Cardiac muscle cell (in vitro differentiated cells and primary cell): ENCODE measurements around the gene ADAMTS12. TPM values are rescaled to one million over a fixed set of nuclear protein-coding genes. Genes with fewer than 3 reads are reported as not detected.
A peak's percentile ranks its signal among the peaks of the same experiment; 100 is the strongest.

ENCODE experiments used
- DNase-seq, 2 donors: peaks; one replicate each; pipeline versions ENCODE4 v3.0.0 to v3.0.0-alpha.2; 2010 to 2017; ENCODE audit warnings: low read depth in 1 of 2, low spot score in 1 of 2
- H3K27ac ChIP-seq: fragments of 200-600 bp; sonication (generic); 2 replicates; pipeline ENCODE4 v1.5.1; 2016
- H3K27me3 ChIP-seq: fragments of 200-600 bp; sonication (generic); 2 replicates; pipeline ENCODE4 v1.6.0; 2016; ENCODE audit warnings: control low read depth
- H3K36me3 ChIP-seq: fragments of 200-600 bp; sonication (generic); 2 replicates; pipeline ENCODE4 v1.5.1; 2016; ENCODE audit warnings: control low read depth
- H3K4me1 ChIP-seq: fragments of 200-600 bp; sonication (generic); 2 replicates; pipeline ENCODE4 v1.8.1; 2017; ENCODE audit warnings: low read depth, mild to moderate bottlenecking, mixed run types
- H3K4me3 ChIP-seq: fragments of 200-600 bp; sonication (generic); 2 replicates; pipeline ENCODE4 v1.5.1; 2016; ENCODE audit warnings: mild to moderate bottlenecking
- H3K9me3 ChIP-seq: fragments of 200-600 bp; sonication (generic); 2 replicates; pipeline ENCODE4 v1.5.1; 2017; ENCODE audit warnings: low read depth, mild to moderate bottlenecking, control low read depth
- CTCF ChIP-seq: IDR thresholded peaks from 2 replicates; pipeline ENCODE4 v1.5.1; 2012; ENCODE audit warnings: low read depth, mild to moderate bottlenecking, low read length
- polyA plus RNA-seq: library from polyadenylated mRNA; unstranded; fragments of >200 nt; fragmentation: Nextera tagmentation; extraction: Ambion mirVana; gene quantifications from 2 replicates; pipeline ENCODE4 v1.2.1, GENCODE V29; 2016
- total RNA-seq: library from RNA; depleted of rRNA; stranded (reverse); fragments of >200 nt; gene quantifications from 2 replicates; pipeline ENCODE4 v1.2.3, GENCODE V29; 2016

Gene ADAMTS12
- total and polyA plus RNA-seq, 2 experiments from 2014 or later: 29.3 to 48.4 TPM

DNA sequence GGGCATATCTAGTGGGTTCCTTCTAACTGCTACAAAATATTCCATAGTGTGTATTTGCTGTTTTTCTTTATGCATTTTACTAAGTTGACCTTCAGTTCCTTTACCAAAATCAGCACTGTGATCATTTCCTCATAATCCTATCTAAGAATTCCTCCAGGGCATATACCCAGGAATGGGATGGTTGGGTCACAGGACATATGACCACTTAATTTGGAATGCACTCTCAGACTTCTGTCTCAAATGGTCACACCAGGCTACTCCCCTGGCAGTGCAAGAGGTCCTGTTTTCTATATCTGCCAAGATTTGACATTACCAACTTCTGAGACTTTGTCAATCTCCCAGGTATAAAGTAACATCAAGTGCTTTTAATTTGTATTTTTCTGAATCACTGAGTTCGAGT is 63.9 kb downstream of the ADAMTS12 start:
- no peaks in the 10 kb centered on the region for H3K4me1 ChIP-seq
- TF ChIP-seq CTCF: no peak
- peak in 1 of 2 donors; percentile 52 for DNase-seq
- H3K27me3 ChIP-seq: no peaks in the 10 kb centered on the region
- no peak overlapping the region for H3K27ac ChIP-seq
- no peaks in the 10 kb centered on the region for H3K36me3 ChIP-seq
- H3K4me3 ChIP-seq: no peak overlapping the region
- no peaks in the 10 kb centered on the region for H3K9me3 ChIP-seq

DNA sequence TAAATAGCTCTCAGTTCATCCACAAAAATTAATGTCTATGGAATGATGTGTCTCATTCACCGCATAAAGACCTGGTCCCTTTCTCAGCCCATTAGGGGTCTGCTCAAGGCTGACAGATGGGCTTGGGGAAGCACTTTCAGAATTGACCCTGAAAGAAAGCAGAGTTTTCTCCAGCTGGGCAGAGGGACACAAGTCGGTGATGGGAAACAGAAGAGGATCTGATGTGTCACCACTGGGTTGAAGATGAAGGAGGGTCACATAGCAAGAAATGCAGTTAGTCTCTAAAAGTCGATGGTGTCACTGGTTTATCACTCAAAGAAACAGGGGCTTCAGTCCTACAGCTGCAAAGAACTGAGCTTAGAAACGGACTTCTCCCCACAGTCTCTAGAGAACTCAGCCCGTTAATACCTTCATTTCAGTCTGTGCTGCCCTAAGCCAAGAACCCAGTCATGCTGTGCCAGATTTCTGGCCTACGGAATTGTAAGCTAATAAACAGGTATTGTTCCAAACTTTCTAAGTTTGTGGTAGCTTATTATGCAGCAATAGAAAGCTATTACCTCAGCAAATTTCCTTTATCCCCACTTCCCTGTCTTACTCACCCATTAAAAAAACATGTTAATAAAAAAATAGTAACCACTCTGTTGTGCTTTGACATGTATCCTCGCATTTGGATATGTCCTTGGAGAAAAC is 64.6 kb downstream of the ADAMTS12 start:
- Histone ChIP-seq H3K9me3 (no peaks in the 10 kb centered on the region), H3K27ac (no peak overlapping the region), H3K27me3 (no peaks in the 10 kb centered on the region), H3K36me3 (no peaks in the 10 kb centered on the region), H3K4me1 (no peaks in the 10 kb centered on the region), H3K4me3 (no peak overlapping the region)
- no peak for DNase-seq
- no peak for TF ChIP-seq CTCF

DNA sequence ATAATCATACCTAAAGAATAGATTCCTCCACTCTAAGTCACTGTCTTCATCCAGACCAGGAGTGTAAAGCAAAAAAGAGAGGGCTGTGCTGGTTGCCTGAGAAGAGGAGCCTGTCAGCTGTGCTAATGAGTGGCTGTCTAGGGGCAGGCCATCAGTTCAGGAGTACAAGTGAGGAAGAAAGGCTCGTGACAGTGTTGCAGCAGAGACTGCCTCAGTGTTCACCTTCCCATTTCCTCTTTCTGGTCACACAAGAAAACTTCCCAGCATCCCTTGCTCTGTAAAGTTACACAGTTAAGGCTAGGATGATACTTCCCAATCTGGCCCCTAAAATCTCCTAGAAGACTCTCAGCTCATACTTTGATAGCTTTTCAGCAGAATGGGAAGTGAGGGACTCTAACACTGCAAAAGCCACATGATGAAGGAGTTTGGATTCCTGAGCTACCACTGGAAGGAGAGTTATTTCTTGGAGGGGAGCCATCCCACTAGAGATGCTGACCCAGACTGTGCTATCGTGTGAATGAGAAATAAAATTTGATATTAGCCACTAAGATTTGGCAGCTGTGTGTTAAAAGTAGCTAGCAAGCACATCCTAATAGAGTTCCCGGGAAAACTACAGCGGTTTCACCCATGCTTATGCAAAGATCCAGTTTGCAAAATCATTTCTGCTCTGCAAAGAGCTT is 67.1 kb downstream of the ADAMTS12 start:
- no peak overlapping the region for H3K27ac ChIP-seq
- no peaks in the 10 kb centered on the region for H3K36me3 ChIP-seq
- H3K4me1 ChIP-seq: no peaks in the 10 kb centered on the region
- H3K27me3 ChIP-seq: no peaks in the 10 kb centered on the region
- TF ChIP-seq CTCF: no peak
- no peak overlapping the region for H3K4me3 ChIP-seq
- DNase-seq: peak in 1 of 2 donors; percentile 90
- H3K9me3 ChIP-seq: no peaks in the 10 kb centered on the region

DNA sequence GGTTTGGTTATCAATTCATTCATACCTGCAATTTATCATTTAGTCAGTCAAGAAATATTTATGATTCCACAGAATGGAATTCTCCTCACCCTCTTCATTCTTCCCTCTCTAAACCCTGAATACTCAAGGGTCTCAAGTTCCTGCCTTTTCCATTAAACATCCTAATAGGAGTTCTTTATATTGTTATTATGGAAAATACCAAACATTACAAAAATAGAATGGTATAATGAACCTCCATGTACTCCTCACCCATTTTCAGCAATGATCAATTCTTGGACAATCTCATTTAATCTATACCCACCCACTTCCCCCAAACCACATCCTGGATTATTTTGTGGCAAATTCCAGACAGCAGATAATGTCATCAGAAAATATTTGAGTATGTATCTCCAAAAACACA is 74.5 kb downstream of the ADAMTS12 start:
- Histone ChIP-seq H3K36me3 (no peaks in the 10 kb centered on the region), H3K9me3 (no peaks in the 10 kb centered on the region), H3K27me3 (no peaks in the 10 kb centered on the region), H3K4me3 (no peak overlapping the region), H3K4me1 (no peaks in the 10 kb centered on the region), H3K27ac (no peak overlapping the region)
- DNase-seq: no peak
- no peak for TF ChIP-seq CTCF

- Histone ChIP-seq H3K4me1 (no peaks in the 10 kb centered on the region), H3K4me3 (no peak overlapping the region), H3K27ac (no peak overlapping the region), H3K36me3 (no peaks in the 10 kb centered on the region), H3K27me3 (no peaks in the 10 kb centered on the region), H3K9me3 (no peaks in the 10 kb centered on the region)
- DNase-seq: peak in 1 of 2 donors; percentile 79
- no peak for TF ChIP-seq CTCF
These were observed 75.0 kb downstream of the ADAMTS12 start for GRCh38 chr5:33816791-33817190.
